ENCODE data around the gene TK2.

DNA sequence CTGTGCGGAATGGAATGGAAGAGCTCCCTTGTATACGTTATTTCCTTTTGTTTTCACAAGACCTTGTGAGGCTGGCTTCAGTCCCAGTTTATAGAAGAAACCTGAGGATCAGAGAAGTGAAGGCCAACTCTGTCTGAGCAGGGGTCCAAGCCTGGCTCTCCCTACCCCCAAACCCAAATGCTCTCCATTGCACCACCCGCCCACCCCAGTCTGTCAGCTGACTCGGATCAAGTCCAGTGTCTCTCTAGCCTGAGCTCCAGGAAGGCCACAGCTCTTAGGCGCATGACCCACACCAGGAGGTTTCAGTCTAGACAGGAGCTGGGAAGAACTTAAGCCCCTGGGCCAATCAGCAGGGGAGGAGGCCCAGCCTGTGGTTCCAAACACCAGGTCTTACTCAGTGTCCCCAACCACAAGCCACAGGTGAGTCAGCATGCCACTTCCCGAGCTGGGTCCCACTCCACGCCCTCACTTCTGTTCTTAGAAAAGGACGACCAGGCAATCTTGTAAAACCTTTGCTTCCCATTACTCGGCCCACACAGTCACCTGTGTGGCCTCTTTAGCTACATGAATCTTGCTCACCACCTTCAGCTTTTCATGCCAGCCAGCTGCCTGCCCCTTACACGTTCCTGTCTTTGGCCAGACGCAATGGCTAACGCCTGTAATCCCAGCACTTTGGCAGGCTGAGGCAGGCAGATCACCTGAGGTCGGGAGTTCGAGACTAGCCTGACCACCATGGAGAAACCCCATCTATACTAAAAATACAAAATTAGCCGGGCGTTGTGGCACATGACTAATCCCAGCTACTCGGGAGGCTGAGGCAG is 27.8 kb downstream of the TK2 start:
- TF ChIP-seq, protein P1, sequence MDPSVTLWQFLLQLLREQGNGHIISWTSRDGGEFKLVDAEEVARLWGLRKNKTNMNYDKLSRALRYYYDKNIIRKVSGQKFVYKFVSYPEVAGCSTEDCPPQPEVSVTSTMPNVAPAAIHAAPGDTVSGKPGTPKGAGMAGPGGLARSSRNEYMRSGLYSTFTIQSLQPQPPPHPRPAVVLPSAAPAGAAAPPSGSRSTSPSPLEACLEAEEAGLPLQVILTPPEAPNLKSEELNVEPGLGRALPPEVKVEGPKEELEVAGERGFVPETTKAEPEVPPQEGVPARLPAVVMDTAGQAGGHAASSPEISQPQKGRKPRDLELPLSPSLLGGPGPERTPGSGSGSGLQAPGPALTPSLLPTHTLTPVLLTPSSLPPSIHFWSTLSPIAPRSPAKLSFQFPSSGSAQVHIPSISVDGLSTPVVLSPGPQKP (CRISPR knock-in tag; IDR thresholded peaks at IDR 0.05) = no peak
- no peak for TF ChIP-seq POLR2AphosphoS2 (IDR thresholded peaks at IDR 0.05; ENCODE audit: low read length)
- TF ChIP-seq EP300 (IDR thresholded peaks at IDR 0.05; ENCODE audit: low read length) = no peak
- no peak for TF ChIP-seq NCOA1 (IDR thresholded peaks at IDR 0.05; ENCODE audit: low read depth)
- TF ChIP-seq POLR2A (conservative IDR thresholded peaks at IDR 0.05) = no peak
- TF ChIP-seq, protein P2, sequence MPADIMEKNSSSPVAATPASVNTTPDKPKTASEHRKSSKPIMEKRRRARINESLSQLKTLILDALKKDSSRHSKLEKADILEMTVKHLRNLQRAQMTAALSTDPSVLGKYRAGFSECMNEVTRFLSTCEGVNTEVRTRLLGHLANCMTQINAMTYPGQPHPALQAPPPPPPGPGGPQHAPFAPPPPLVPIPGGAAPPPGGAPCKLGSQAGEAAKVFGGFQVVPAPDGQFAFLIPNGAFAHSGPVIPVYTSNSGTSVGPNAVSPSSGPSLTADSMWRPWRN (IDR thresholded peaks at IDR 0.05; ENCODE audit: low read depth) = no peak
- TF ChIP-seq, protein P3, sequence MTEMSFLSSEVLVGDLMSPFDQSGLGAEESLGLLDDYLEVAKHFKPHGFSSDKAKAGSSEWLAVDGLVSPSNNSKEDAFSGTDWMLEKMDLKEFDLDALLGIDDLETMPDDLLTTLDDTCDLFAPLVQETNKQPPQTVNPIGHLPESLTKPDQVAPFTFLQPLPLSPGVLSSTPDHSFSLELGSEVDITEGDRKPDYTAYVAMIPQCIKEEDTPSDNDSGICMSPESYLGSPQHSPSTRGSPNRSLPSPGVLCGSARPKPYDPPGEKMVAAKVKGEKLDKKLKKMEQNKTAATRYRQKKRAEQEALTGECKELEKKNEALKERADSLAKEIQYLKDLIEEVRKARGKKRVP (CRISPR knock-in tag; IDR thresholded peaks at IDR 0.05) = no peak
- TF ChIP-seq NFRKB (IDR thresholded peaks at IDR 0.05; ENCODE audit: low read depth) = no peak
- TF ChIP-seq, protein P4, sequence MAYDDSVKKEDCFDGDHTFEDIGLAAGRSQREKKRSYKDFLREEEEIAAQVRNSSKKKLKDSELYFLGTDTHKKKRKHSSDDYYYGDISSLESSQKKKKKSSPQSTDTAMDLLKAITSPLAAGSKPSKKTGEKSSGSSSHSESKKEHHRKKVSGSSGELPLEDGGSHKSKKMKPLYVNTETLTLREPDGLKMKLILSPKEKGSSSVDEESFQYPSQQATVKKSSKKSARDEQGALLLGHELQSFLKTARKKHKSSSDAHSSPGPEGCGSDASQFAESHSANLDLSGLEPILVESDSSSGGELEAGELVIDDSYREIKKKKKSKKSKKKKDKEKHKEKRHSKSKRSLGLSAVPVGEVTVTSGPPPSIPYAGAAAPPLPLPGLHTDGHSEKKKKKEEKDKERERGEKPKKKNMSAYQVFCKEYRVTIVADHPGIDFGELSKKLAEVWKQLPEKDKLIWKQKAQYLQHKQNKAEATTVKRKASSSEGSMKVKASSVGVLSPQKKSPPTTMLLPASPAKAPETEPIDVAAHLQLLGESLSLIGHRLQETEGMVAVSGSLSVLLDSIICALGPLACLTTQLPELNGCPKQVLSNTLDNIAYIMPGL (CRISPR knock-in tag; IDR thresholded peaks at IDR 0.05) = no peak
- no peak for TF ChIP-seq CEBPB (tag; IDR thresholded peaks at IDR 0.05)
- TF ChIP-seq, protein P5, sequence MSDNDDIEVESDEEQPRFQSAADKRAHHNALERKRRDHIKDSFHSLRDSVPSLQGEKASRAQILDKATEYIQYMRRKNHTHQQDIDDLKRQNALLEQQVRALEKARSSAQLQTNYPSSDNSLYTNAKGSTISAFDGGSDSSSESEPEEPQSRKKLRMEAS (CRISPR knock-in tag; IDR thresholded peaks at IDR 0.05) = peak; percentile 77
